Middle frontal gyrus (tissue), 1 donor: ENCODE results near the gene EARS2.
A peak's percentile ranks its signal among the peaks of the same experiment; 100 is the strongest.
"Not testable (repeated sequence)": the region's sequence is repeated elsewhere in the genome, so short reads cannot be mapped to it uniquely, and the experiment has no call there.

Experiments
- DNase-seq: peaks from one replicate; pipeline ENCODE4 v3.0.0-alpha.2; 2015; ENCODE audit warnings: low spot score; ENCODE audit errors: extremely low spot score

EARS2 gene

DNA sequence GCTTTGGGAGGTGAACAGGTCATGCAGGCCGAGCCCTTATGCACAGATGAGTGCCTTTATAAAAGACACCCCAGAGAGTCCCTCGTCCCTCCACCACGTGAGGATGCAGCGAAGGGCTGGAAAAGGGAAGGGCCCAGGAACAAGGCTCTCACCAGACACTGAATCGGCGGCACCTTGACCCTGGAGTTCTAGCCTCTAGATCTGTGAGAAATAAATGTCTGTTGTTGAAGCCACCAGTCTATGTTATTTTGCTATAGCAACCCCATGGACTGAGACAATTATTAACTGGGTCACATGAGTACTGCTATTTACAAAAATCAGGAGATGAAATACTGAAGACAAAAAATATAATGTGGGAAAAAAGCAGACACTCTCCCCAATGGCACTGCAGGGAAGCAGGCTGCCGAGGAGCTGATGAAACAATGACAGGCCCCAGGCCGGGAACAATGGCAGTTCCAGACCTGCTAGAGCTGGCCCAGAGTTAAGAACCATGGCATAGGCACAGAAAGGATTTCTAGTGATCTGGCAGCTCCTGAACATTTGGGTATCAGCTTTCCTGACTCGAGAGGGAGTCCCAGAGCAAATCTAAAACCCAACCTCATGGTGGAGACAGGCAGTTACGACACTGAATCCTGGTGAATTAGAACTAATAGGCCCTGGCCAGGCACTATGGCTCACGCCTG is 29.0 kb downstream of the EARS2 start:
- no peak for DNase-seq

DNA sequence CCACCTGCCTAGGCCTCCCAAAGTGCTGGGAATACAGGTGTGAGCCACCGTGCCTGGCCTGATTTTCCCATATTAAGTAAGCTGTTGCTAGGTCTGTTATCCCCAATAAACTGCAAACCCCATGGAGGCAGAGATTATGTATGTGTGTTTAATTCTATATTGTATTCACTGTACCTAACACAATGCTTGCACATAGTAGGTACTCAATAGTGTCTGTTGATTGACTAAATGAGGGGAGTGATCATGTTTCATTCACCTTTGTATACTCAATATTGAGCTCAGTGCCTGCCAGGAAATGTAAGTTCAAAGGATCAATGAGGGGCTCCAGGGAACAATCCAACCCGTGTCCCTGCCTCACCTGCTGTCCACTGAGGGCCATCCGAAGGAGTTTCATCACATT is 32.3 kb downstream of the EARS2 start:
- DNase-seq = no peak

DNA sequence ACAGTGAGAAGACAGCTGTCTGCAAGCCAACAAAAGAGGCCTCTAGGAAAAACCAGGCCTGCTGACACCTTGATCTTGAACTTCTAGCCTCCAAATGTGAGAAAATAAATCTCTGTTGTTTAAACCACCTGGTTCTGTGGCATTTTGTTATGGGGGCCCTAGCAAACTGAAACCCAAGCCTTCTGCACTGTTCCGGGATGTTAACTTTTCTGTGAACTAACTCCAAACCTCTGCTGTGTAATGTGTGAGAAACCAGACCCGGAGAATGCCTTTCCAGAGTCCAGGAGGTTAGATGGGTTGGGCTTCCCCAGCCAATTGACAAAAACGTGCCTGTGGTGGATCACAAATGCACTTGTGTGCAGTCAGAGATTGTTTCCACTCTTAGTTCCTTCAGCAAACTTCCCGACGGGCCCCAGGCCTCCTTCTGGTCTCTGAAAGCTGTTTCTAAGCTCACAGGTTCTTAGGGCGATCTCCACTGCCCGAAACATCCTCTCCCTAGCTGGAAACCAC is 33.2 kb downstream of the EARS2 start:
- no peak for DNase-seq

DNA sequence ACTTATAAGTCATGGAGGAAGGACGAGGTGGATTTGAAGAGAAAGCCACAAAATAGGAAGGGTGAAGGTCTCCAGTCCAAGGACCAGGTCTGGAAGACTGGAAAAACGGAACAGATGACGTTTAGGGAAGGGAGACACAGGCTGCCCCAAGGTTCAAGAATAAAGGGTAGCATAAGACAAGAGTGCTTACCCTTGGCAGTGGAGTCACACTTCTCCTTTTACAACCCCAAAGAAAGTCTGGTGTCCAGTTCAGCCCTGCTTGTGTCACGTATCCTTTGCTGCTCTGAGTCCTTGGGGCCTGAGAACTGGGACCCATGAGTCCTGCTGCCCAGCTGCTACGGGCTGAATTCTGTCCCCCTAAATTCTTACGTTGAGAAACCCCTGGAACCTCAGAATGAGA is 33.8 kb downstream of the EARS2 start:
- no peak for DNase-seq

DNA sequence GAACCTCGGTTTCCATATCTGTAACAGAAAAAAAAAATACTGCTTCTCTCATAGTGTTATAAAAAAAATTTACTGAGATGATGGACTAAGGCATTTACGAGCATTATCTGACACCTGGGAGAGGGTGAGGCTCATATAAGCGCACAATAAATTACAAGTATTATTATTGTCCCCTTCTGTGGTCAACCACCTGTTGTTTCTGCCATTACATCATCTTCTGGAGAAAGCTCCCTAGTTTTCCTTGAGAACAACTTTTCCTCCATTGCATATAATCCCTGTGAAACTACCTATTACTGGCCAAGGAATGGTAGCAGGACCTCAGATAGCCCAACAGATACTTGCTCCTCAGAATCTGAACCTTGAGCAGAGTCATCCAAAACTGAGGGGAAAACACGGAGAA is 35.2 kb downstream of the EARS2 start:
- DNase-seq = no peak

DNA sequence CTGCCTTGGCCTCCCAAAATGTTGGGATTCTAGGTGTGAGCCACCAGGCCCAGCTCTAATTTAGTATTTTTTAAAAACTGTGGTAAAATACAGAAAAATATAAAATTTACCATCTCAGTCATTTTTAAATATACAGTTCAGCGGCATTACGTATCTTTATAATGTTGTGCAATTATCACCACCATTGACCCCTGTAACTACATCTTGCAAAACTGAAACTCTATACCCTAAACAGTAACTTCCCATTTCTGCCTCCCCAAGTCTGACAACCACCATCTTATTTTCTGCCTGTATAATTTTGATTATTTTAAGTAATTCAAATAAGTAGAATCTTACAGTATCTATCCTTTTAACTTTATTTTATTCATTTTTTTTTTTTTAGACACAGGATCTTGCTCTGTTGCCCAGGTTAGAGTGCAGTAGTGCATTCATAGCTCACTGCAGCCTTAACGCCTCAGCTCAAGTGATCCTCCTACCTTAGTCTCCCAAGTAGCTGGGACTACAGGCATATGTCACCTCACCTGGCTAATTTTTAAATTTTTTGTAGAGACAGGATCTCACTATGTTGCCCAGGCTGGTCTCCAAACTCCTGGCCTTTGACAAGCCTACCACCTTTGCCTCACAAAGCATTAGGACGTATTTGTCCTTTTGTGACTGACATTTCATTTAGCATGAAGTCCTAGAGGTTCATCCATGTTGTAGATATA is 36.0 kb downstream of the EARS2 start:
- DNase-seq = no peak

DNA sequence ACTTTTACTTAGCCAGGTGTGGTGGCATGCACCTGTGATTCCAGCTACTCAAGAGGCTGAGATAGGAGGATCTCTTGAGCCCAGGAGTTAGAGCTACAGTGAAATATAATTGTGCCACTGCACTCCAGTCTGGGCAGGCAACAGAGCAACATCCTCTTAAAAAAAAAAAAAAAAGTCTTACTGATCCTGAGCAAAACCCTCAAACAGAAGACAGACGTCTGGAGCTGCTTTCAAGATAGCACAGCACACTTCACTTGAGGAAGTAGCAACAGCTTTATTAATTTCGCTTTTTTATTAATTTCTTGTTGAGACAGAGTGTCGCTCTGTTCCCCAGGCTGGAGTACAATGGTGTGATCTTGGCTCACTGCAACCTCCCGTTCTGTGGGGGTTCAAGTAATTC is 36.6 kb downstream of the EARS2 start:
- DNase-seq = no peak

DNA sequence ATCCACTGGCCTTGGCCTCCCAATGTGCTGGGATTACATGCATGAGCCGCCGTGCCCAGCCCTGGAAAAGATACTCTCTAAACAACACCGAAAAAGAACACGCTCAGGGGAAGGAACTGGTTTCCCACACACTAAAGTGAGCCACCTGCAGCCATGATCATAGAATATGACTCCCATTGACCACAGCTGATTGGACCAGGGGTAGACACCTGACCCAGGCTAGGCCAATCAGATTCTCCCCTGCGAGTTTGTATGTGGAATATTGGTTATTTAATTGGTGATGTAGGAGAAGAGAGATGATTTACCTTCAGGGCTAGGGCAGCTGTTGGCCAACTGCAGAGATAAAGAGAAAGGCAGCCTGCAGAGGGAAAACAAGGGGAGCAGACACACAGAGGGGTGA is 37.9 kb downstream of the EARS2 start:
- no peak for DNase-seq

DNA sequence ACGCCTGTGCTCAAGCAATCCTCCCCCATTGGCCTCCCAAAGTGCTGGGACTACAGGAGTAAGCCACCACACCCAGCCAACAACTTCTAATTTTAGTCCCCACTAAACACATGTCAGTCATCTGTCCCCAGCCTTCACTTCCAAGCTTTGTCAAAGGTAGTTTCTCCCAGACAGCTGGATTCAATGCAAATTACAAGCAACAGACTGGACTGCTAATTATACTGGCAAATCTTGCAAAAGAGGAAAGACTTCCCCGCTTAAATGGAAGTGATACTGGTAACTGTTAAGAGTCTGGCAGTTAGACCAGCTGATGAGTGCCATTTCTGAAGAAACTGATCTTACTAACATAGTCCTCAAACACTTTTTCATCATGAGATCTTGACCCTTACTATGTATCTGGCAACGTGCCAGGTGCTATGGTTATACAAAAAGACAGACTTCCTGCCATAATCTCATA is 38.7 kb downstream of the EARS2 start:
- no peak for DNase-seq

DNA sequence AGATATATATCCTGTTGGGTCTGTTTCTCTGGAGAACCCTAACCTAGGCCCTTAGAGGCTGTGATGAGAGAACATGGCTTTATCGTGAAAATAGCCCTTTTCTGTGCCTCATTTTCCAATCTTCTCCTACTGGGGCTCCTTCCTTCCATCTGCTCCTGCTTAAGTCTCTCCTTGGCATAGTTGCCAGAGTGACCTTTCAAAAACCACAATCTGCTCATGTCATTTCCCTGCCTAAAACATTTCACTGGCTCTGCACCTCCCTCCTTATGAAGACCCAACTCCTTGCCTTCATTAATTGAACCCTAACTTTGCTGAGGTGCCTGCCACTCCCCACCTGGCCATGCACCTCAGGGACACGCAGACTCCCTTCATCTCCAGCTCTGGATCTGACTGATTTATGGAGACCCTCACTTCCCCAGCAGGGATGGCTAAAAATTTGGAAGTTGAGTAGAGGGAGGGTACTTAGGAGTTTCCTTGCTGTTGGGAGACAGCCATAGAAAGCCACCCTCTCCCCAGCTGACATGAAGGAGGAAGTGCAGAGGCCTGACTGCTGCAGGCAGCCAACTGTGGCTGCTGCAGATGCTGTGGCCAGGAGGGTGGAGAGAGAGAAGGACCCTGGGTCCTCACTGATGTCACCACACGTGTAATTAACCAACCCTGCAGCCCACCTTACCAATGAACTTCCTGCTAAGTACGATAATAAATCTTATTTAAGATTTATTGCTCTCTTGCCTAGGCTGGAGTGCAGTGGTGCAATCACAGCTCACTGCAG is 40.6 kb downstream of the EARS2 start:
- DNase-seq = no peak

DNA sequence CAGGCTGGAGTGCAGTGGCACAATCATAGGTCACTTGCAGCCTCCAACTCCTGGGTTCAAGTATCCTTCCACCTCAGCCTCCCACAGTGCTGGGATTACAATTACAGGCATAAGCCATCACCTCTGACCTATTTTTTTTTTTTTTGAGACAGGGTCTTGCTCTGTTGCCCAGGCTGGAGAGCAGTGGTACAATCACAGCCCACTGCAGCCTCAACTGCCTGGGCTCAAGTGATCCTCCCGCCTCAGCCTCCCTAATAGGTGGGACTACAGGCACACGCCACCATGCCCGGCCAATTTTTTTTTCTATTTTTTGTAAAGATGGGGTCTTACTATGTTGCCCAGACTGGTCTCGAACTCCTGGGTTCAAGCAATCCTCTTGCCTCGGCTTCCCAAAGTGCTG is 41.3 kb downstream of the EARS2 start:
- no peak for DNase-seq

DNA sequence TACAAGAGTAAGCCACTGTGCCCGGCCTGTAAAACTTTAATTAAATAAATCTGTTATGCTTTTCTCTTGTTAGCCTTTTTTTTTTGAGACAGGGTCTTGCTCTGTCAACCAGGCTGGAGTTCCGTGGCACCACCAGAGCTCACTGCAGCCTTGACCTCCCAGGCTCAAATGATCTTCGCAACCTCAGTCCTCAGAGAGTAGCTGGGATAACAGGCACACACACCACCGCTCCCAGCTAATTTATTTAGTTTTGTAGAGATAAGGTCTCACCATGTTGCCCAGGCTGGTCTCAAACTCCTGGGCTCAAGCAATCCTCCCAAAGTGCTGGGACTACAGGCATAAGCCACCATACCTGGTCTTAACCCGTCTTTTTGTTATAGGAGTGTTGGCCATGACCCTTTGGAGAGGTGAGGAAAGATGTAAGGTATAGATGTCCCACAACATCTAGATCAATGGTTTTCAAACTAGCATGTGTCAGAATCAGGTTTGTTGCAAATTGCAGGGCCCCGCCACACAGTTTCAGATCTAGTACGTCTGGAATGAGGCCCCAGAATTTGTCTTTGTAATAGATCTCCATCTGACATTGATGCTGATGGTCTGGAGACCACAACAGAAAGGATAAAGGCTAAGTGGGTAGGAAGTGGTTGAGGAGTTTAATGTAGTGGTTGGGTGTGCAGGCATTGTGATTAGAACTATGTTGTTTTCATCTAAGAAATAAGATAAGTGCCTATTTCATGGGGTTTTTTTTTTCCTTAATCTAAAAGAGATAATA is 42.6 kb downstream of the EARS2 start:
- no peak for DNase-seq

DNA sequence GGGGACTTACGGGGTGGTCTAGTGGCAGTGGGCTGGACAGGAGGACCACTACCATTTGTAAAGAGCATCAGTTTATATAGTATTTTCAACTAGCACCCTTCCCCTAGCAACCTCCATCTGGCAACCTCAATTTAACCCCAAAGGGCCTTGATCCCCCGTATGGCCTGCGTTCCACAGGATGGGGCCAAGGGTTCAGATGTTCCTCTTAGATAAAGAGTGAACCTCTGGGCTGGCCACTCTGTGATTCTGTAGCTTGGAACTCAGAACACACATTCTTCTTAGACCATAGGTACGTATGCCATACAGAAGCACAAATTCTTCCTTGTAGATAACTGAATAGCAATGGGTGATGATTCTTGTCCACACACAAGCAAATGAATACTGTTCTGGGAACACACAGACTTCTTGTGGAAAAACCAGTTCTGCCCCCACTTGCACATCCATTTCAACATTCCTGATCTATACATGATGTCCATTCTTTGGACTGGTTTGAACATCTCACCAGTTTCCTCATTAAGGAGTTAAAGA is 44.9 kb downstream of the EARS2 start:
- no peak for DNase-seq

DNA sequence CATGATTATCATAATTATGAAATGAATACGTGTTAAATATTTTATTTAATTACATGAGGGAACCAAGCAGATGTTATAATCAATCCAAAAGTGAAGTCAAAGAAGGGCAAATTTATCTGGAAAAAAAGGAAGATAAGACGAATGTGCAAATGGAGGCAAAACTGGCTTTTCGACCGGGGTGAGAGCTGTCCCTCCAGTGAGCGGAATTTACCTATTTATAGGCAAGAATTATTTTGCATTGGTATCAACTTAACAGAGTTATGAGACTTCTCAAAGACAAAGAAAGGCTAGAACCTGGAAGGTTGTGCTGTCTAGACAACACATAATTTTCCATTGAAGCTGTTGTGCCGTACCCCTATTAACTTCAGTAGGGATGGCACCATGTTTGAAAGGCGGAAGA is 45.4 kb downstream of the EARS2 start:
- DNase-seq = no peak

DNA sequence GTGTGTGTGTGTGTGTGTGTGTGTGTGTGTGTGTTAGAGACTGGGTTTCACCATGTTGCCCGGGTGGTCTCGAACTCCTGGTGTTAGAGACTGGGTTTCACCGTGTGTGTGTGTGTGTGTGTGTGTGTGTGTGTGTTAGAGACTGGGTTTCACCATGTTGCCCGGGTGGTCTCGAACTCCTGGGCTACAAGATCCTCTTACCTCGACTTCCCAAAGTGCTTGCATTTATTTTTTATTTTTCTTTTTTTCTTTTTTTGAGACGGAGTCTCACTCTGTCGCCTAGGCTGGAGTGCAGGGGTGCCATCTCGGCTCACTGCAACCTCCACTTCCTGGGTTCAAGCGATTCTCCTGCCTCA is 46.3 kb downstream of the EARS2 start:
- not testable (repeated sequence) for DNase-seq

DNA sequence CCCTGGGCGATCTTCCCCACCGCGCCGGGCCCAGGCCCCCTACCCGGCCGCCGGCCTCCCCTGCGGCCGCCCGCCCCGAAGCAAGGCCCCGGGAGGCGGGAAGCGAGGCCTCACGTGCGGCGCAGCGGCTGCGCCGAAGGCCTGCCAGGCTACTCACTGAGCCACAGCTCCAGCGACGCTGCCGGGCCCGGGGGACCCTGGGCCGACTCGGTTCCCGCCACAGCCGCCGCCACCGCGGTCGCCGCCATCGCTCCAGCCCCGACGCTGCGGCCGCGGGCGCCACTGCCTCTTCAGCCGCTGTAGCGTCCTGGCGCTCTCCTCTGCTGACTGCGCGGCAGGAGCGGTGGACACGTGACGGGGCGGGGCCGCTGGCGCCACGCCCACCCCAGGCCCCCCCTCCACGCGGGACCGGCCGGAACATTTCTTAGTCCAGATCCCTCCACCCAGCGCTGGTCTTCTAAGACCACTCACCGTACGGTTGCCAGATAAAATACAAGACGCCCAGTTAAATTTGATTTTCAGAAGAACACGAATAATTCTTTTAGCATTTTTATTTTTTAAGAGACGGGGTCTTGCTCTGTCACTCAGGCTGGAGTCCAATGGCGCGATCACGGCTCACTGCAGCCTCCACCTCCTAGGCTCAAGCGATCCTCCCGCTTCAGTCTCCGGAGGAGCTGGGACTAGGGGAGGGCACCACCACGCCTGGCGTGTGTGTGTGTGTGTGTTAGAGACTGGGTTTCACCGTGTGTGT is 46.8 kb downstream of the EARS2 start, which contains the start of gene GGA2:
Gene GGA2 (minus strand): TSS at position 331 of the 751 bp plus-strand sequence. CDS start 83 bp downstream, at position 248.
- peak; percentile 73 for DNase-seq

DNA sequence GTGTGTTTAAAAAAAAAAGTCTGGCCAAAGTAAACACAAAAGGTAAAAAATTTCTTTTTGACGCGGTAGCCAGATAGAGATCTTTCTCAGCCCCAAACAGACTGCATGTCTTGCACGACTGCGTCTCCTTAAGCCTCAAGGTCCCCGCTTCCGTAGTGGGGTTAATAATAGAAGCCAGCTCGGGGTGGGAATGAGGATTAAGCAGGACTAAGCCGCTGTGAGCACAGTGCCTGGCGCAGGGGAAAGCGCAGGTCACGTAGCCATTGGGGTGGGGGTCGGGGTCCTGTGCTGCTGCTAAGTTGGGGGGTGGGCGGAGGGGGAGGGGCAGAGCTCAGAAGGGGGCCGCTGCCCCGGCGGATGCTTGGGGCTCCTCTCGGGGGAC is 47.4 kb downstream of the EARS2 start:
- no peak for DNase-seq

DNA sequence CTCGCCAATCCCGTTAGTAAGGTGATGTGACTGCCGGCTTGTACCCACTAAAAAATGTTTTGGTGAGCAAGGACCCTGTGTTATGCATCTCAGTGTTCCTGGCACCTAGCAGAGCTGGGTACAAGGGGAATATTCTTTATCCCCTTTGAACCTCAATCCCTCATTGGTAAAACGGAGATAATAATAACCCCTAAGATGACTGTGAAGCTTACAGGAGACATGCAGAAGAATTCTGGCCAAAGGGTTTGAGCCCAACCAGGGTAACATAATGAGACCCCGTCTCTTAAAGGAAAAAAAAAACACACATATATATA is 47.8 kb downstream of the EARS2 start:
- no peak for DNase-seq

DNA sequence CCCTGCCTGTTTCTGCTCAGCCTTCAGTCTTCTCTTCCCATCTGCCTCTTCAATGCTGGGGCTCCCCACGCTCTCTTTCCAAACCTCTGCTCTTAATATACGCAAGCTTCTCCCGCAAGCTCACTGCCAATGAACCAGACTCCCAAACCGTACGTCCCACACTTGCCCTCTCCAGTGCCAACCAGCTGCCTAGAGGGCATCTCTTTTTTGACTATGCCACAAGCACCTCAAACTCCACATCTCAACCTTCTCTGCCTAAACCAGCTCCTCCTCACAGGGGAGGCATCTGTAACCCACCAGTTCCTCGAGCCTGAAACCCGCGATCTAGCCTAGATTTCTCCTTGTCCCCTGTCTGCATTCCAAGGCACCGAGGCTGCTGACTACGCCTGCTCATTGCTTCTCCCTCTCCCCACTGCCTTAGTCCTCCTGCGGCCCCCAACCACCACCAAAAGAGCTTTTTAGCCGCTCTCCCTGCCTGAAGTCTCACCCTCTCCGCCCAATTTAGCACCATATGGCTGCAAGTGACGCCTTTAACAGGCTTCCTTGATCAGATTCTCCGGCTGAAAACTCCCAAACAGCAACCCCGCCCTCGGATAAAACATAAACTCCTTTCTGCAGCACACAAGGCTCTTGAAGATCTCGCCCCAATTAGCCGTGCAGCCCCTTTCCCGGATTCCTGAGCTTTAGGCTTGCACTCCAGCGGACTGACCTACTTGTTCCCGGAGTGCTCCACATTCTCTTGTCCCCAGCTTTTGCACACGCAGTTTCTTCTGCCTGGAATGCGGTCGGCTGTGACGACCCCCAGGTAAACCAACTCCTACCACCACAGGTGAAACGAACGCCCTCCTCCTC is 48.3 kb downstream of the EARS2 start:
- DNase-seq = no peak

DNA sequence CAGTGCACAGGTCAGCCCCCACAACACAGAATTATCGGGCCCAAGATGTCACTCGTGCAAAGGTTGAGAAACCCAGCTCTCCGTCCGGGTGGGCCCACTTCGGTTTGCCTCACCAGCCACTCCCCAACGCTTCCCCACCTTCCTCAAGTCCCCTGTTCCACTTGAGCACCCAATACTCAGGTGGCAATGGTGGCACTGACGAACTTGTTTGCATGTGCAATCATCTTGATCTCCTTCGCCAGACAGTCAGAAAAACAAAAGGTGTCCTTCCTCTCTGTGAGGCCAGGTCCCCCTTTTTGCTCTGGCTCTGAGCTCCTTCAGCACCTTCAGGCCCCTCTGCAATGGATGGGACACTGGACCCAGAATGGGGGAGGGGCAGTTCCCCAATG is 50.5 kb downstream of the EARS2 start:
- DNase-seq = no peak
